Measurements from ENCODE around the gene IGF2.

IGF2 gene

DNA sequence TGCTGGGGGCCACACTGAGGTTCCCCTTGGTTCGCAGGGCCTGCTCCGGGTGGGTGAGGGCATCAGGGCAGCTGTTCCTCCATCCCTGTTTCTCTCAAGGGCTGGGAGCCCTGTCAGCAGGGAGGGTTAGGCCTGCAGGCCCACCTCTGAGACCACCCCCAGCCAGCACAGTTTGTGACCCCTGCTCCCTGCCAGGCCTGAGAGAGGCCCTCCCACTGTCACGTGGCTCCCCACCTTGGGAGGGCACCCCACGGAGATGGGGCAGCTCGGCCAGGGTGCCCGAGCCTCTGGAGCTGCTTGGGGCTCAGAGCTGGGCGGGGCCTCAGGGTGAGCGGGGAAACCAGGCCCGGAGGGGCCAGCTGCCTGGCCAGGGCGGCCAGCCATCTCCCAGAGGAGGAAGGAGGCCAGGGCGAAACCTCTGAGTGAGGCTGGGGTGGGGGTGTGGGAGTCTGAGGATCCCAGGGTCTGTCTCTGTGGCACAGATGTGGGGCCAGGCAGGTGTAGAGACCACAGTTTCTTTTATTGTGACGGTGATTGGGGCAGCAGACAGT, 24.3 kb upstream of the IGF2 start:
- Histone ChIP-seq H3K4me2 (ENCODE audit: low read length) (no peak overlapping the region), H3K14ac (ENCODE audit: low read length) (no peak overlapping the region), H2BK5ac (ENCODE audit: low read depth, low read length, poor library complexity) (no peak overlapping the region), H2AFZ (ENCODE audit: insufficient read depth, low read length, poor library complexity) (no peak overlapping the region), H3K9me3 (ENCODE audit: insufficient read depth, low read depth, low read length) (no peaks in the 10 kb centered on the region), H3K18ac (ENCODE audit: low read length) (no peak overlapping the region), H4K91ac (ENCODE audit: low read depth, low read length) (no peak overlapping the region), H2BK12ac (ENCODE audit: low read length) (no peak overlapping the region), H3K4me1 (ENCODE audit: control insufficient read depth in 1 of 2, insufficient read depth in 2 of 2, low read length in 2 of 2) (no peaks in the 10 kb centered on the region), H2BK120ac (ENCODE audit: insufficient read depth, low read length, poor library complexity) (no peak overlapping the region), H4K12ac (ENCODE audit: low read depth, low read length) (no peak overlapping the region), H3K4me3 (ENCODE audit: low read depth, low read length) (no peak overlapping the region), H3K79me1 (ENCODE audit: low read length) (no peaks in the 10 kb centered on the region), H3K4ac (ENCODE audit: low read depth, low read length) (no peak overlapping the region), H3K79me2 (ENCODE audit: control insufficient read depth, insufficient read depth, low read length, poor library complexity) (no peaks in the 10 kb centered on the region), H3K27ac (ENCODE audit: low read depth, low read length) (no peak overlapping the region), H2AK5ac (ENCODE audit: low read length) (no peak overlapping the region), H3K9ac (ENCODE audit: low read length) (no peak overlapping the region), H3K36me3 (ENCODE audit: control insufficient read depth in 1 of 2, insufficient read depth in 2 of 2, low read length in 2 of 2) (no peaks in the 10 kb centered on the region), H3K23ac (ENCODE audit: low read length) (no peak overlapping the region), H3K27me3 (ENCODE audit: insufficient read depth, low read length) (no peaks in the 10 kb centered on the region), H4K8ac (ENCODE audit: low read depth, low read length) (no peak overlapping the region)
- WGBS (ENCODE audit: extremely low coverage, insufficient coverage, insufficient read length): no CpG with 5 or more reads among the region's 12 CpGs
- no peak for DNase-seq

GRCh38 chr11:2160736-2161259, 21.6 kb upstream of the IGF2 start, which contains the start of gene INS:
TSS of gene INS (minus strand) at chr11:2161209. CDS start at chr11:2160971, 238 bp downstream.
- no peak within 1 kb of the TSS for H3K4me3 ChIP-seq (ENCODE audit: low read depth, low read length)
- no peak within 1 kb of the TSS for H3K27ac ChIP-seq (ENCODE audit: low read depth, low read length)
- WGBS (ENCODE audit: extremely low coverage, insufficient coverage, insufficient read length): no CpG with 5 or more reads among the region's 13 CpGs
- no peak within 1 kb of the TSS for H3K23ac ChIP-seq (ENCODE audit: low read length)
- no peak within 1 kb of the TSS for H3K18ac ChIP-seq (ENCODE audit: low read length)
- no peak within 1 kb of the TSS for H2BK120ac ChIP-seq (ENCODE audit: insufficient read depth, low read length, poor library complexity)
- no peaks in the 10 kb centered on the region for H3K79me1 ChIP-seq (ENCODE audit: low read length)
- no peaks in the 10 kb centered on the region for H3K79me2 ChIP-seq (ENCODE audit: control insufficient read depth, insufficient read depth, low read length, poor library complexity)
- H2BK12ac ChIP-seq (ENCODE audit: low read length): no peak within 1 kb of the TSS
- no peak within 1 kb of the TSS for H4K91ac ChIP-seq (ENCODE audit: low read depth, low read length)
- DNase-seq: no peak
- no peaks in the 10 kb centered on the region for H3K4me1 ChIP-seq (ENCODE audit: control insufficient read depth in 1 of 2, insufficient read depth in 2 of 2, low read length in 2 of 2)
- no peaks in the 10 kb centered on the region for H3K27me3 ChIP-seq (ENCODE audit: insufficient read depth, low read length)
- no peak within 1 kb of the TSS for H3K4ac ChIP-seq (ENCODE audit: low read depth, low read length)
- H3K4me2 ChIP-seq (ENCODE audit: low read length): no peak within 1 kb of the TSS
- no peaks in the 10 kb centered on the region for H3K36me3 ChIP-seq (ENCODE audit: control insufficient read depth in 1 of 2, insufficient read depth in 2 of 2, low read length in 2 of 2)
- H4K8ac ChIP-seq (ENCODE audit: low read depth, low read length): no peak within 1 kb of the TSS
- no peaks in the 10 kb centered on the region for H3K9me3 ChIP-seq (ENCODE audit: insufficient read depth, low read depth, low read length)
- H2AFZ ChIP-seq (ENCODE audit: insufficient read depth, low read length, poor library complexity): no peak within 1 kb of the TSS
- H2AK5ac ChIP-seq (ENCODE audit: low read length): no peak within 1 kb of the TSS
- no peak within 1 kb of the TSS for H3K14ac ChIP-seq (ENCODE audit: low read length)
- H4K12ac ChIP-seq (ENCODE audit: low read depth, low read length): no peak within 1 kb of the TSS
- H3K9ac ChIP-seq (ENCODE audit: low read length): no peak within 1 kb of the TSS
- H2BK5ac ChIP-seq (ENCODE audit: low read depth, low read length, poor library complexity): no peak within 1 kb of the TSS

GRCh38 chr11:2159536-2160413, 20.6 kb upstream of the IGF2 start:
- Histone ChIP-seq H3K4me2 (ENCODE audit: low read length) (no peak overlapping the region), H3K14ac (ENCODE audit: low read length) (no peak overlapping the region), H2AK5ac (ENCODE audit: low read length) (no peak overlapping the region), H3K4me1 (ENCODE audit: control insufficient read depth in 1 of 2, insufficient read depth in 2 of 2, low read length in 2 of 2) (no peaks in the 10 kb centered on the region), H3K27ac (ENCODE audit: low read depth, low read length) (no peak overlapping the region), H4K91ac (ENCODE audit: low read depth, low read length) (no peak overlapping the region), H2BK120ac (ENCODE audit: insufficient read depth, low read length, poor library complexity) (no peak overlapping the region), H3K36me3 (ENCODE audit: control insufficient read depth in 1 of 2, insufficient read depth in 2 of 2, low read length in 2 of 2) (no peaks in the 10 kb centered on the region), H2AFZ (ENCODE audit: insufficient read depth, low read length, poor library complexity) (no peak overlapping the region), H3K4me3 (ENCODE audit: low read depth, low read length) (no peak overlapping the region), H3K23ac (ENCODE audit: low read length) (no peak overlapping the region), H4K12ac (ENCODE audit: low read depth, low read length) (no peak overlapping the region), H4K8ac (ENCODE audit: low read depth, low read length) (no peak overlapping the region), H3K27me3 (ENCODE audit: insufficient read depth, low read length) (no peaks in the 10 kb centered on the region), H3K4ac (ENCODE audit: low read depth, low read length) (no peak overlapping the region), H2BK5ac (ENCODE audit: low read depth, low read length, poor library complexity) (no peak overlapping the region), H3K9ac (ENCODE audit: low read length) (no peak overlapping the region), H3K9me3 (ENCODE audit: insufficient read depth, low read depth, low read length) (no peaks in the 10 kb centered on the region), H3K79me2 (ENCODE audit: control insufficient read depth, insufficient read depth, low read length, poor library complexity) (no peaks in the 10 kb centered on the region), H3K79me1 (ENCODE audit: low read length) (no peaks in the 10 kb centered on the region), H3K18ac (ENCODE audit: low read length) (no peak overlapping the region), H2BK12ac (ENCODE audit: low read length) (no peak overlapping the region)
- no CpG with 5 or more reads among the region's 36 CpGs for WGBS (ENCODE audit: extremely low coverage, insufficient coverage, insufficient read length)
- DNase-seq: no peak

DNA sequence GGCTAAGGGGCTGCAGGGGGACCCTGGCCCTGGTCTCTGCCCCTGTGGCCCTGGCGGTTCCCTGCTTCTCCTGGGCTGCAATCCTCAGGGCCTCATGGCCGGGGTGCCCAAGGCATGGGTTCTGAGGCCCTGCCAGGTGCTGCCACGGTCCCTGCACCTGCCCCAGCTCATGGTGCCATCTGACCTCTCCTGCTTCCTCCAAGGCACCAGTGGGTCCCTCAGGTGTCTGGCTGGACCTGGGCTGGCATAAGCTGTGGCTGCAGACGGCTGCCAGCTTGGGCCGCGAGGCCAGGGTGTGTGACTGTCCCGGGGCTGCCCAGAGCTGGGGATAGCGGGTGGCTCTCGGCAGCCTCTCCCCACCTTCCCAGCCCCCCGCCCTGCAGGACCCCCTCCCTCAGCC, 19.8 kb upstream of the IGF2 start:
- DNase-seq: no peak
- H3K27me3 ChIP-seq (ENCODE audit: insufficient read depth, low read length): no peaks in the 10 kb centered on the region
- no peak overlapping the region for H2AK5ac ChIP-seq (ENCODE audit: low read length)
- H2BK12ac ChIP-seq (ENCODE audit: low read length): no peak overlapping the region
- WGBS (ENCODE audit: extremely low coverage, insufficient coverage, insufficient read length): no CpG with 5 or more reads among the region's 10 CpGs
- H3K4me3 ChIP-seq (ENCODE audit: low read depth, low read length): no peak overlapping the region
- no peak overlapping the region for H4K12ac ChIP-seq (ENCODE audit: low read depth, low read length)
- H3K79me2 ChIP-seq (ENCODE audit: control insufficient read depth, insufficient read depth, low read length, poor library complexity): no peaks in the 10 kb centered on the region
- no peaks in the 10 kb centered on the region for H3K4me1 ChIP-seq (ENCODE audit: control insufficient read depth in 1 of 2, insufficient read depth in 2 of 2, low read length in 2 of 2)
- H3K36me3 ChIP-seq (ENCODE audit: control insufficient read depth in 1 of 2, insufficient read depth in 2 of 2, low read length in 2 of 2): no peaks in the 10 kb centered on the region
- no peak overlapping the region for H3K14ac ChIP-seq (ENCODE audit: low read length)
- no peaks in the 10 kb centered on the region for H3K79me1 ChIP-seq (ENCODE audit: low read length)
- H4K8ac ChIP-seq (ENCODE audit: low read depth, low read length): no peak overlapping the region
- no peak overlapping the region for H2BK5ac ChIP-seq (ENCODE audit: low read depth, low read length, poor library complexity)
- H3K4me2 ChIP-seq (ENCODE audit: low read length): no peak overlapping the region
- H3K18ac ChIP-seq (ENCODE audit: low read length): no peak overlapping the region
- no peak overlapping the region for H3K23ac ChIP-seq (ENCODE audit: low read length)
- H4K91ac ChIP-seq (ENCODE audit: low read depth, low read length): no peak overlapping the region
- H3K9ac ChIP-seq (ENCODE audit: low read length): no peak overlapping the region
- H3K27ac ChIP-seq (ENCODE audit: low read depth, low read length): no peak overlapping the region
- H2BK120ac ChIP-seq (ENCODE audit: insufficient read depth, low read length, poor library complexity): no peak overlapping the region
- H2AFZ ChIP-seq (ENCODE audit: insufficient read depth, low read length, poor library complexity): no peak overlapping the region
- no peak overlapping the region for H3K4ac ChIP-seq (ENCODE audit: low read depth, low read length)
- H3K9me3 ChIP-seq (ENCODE audit: insufficient read depth, low read depth, low read length): no peaks in the 10 kb centered on the region

Measured in trophoblast cell (in vitro differentiated cells and primary cell).